Activated CD8-positive, alpha-beta T cell treated with anti-CD3 and anti-CD28 coated beads for 36 hours (primary cell): ENCODE measurements around the gene COL25A1. TPM values are rescaled to one million over a fixed set of nuclear protein-coding genes. Genes with fewer than 3 reads are reported as not detected.

ENCODE experiments used
- ATAC-seq: fragments of 200-7000 bp; cut with Tn5 transposase; one replicate; pipeline ENCODE4 v1.10.0; 2021; ENCODE audit warnings: mild to moderate bottlenecking, moderate library complexity
- CTCF ChIA-PET: fragments of 350-600 bp; sonication (Branson Sonifier 250); formaldehyde crosslinking; loops from one replicate; lab custom pipeline; 2021; ENCODE audit warnings: antibody characterized with exemption; lab: Charles Lee
- POLR2A ChIA-PET: fragments of 350-600 bp; sonication (Branson Sonifier 250); formaldehyde crosslinking; loops from one replicate; lab custom pipeline; 2021; ENCODE audit warnings: antibody characterized with exemption; lab: Charles Lee
- DNase-seq: peaks from one replicate; pipeline ENCODE4 v3.0.0-alpha.2; 2020
- H3K27ac Mint-ChIP-seq: one replicate; pipeline ENCODE4 v1.8.0; 2021; ENCODE audit warnings: mild to moderate bottlenecking, mixed read lengths
- H3K27me3 Mint-ChIP-seq: one replicate; pipeline ENCODE4 v1.8.0; 2021; ENCODE audit warnings: mixed read lengths
- H3K36me3 Mint-ChIP-seq: one replicate; pipeline ENCODE4 v1.8.0; 2021; ENCODE audit warnings: low read depth, mixed read lengths
- H3K4me1 Mint-ChIP-seq: one replicate; pipeline ENCODE4 v1.8.0; 2021; ENCODE audit warnings: low read depth, mixed read lengths
- H3K4me3 Mint-ChIP-seq: one replicate; pipeline ENCODE4 v1.8.0; 2021; ENCODE audit warnings: mild to moderate bottlenecking, moderate library complexity, mixed read lengths
- H3K9me3 Mint-ChIP-seq: one replicate; pipeline ENCODE4 v1.8.0; 2021; ENCODE audit warnings: mixed read lengths
- intact Hi-C: fragments of 100-400 bp; cut with micrococcal nuclease; formaldehyde crosslinking; loops from one replicate; pipeline ENCODE4 v1.10.0; 2022
- total RNA-seq, 2 experiments: library from RNA; stranded (reverse); gene quantifications; one replicate each; pipeline ENCODE4 v1.2.3, GENCODE V29; 2021
- TF ChIP-seq, protein P1 (sequence below): fragments of 200-600 bp; IDR thresholded peaks from one replicate; pipeline ENCODE4 v1.8.0; 2022; ENCODE audit warnings: antibody characterized with exemption, mild to moderate bottlenecking

Gene COL25A1
- total RNA-seq, 2 experiments from 2014 or later = not detected

DNA sequence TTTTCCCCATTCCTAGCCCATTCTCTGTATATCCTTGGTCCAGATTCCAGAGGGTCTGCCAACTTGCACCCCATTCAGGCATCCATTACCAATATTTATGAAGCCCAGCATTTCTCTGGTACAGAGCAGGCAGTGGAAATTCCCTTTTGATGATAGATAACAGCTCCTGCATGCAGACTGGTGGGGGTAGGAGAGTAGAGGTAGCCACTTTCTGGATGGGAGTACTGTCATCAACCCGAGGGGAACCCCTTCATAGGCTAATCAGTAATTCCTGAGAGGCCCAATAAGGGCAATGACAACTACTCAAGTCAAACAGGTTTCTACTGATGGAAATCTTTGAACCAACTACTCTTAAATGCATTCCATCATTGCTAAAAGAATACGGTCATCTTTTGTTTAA lies 63.7 kb downstream of the COL25A1 start:
- intact Hi-C loops = no loop called here
- Mint-ChIP-seq H3K36me3 (no peaks in the 10 kb centered on the region), H3K27me3 (peaks cover 4% of the 10 kb centered on the region), H3K4me3 (no peak overlapping the region), H3K27ac (no peak overlapping the region), H3K4me1 (no peaks in the 10 kb centered on the region), H3K9me3 (no peaks in the 10 kb centered on the region)
- ChIA-PET CTCF (no interaction called here), POLR2A (no interaction called here)
- TF ChIP-seq, protein P1, sequence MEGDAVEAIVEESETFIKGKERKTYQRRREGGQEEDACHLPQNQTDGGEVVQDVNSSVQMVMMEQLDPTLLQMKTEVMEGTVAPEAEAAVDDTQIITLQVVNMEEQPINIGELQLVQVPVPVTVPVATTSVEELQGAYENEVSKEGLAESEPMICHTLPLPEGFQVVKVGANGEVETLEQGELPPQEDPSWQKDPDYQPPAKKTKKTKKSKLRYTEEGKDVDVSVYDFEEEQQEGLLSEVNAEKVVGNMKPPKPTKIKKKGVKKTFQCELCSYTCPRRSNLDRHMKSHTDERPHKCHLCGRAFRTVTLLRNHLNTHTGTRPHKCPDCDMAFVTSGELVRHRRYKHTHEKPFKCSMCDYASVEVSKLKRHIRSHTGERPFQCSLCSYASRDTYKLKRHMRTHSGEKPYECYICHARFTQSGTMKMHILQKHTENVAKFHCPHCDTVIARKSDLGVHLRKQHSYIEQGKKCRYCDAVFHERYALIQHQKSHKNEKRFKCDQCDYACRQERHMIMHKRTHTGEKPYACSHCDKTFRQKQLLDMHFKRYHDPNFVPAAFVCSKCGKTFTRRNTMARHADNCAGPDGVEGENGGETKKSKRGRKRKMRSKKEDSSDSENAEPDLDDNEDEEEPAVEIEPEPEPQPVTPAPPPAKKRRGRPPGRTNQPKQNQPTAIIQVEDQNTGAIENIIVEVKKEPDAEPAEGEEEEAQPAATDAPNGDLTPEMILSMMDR = no peak
- DNase-seq (no peak), ATAC-seq (no peak)

DNA sequence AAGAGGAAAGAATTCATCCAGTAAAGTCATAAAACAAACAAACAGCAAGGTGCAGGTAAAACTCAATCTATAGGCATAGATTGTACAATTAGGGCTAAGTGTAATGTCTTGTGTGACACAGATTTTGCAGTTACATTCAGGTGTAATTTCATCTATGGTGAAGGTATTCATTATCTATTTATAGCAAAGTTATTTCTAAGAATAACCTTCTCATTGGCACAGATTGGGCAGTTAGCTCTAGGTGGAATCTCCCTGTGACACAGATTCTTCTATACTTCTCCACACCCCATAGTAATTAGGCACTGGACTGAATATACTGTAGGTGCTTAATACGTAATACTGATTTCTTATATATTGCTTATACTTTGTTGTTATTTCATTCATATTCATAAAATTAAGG lies 66.8 kb downstream of the COL25A1 start:
- Mint-ChIP-seq H3K4me1 (no peaks in the 10 kb centered on the region), H3K36me3 (no peaks in the 10 kb centered on the region), H3K27me3 (peaks cover 2% of the 10 kb centered on the region), H3K4me3 (no peak overlapping the region), H3K9me3 (no peaks in the 10 kb centered on the region), H3K27ac (no peak overlapping the region)
- POLR2A ChIA-PET = no interaction called here
- CTCF ChIA-PET = interaction anchor here (0.9 kb wide), 1 partner anchor 11 kb away, joined by 3 read pairs; no protein-coding TSS in a partner anchor
- ATAC-seq = no peak
- intact Hi-C loops = no loop called here
- TF ChIP-seq, protein P1 = no peak
- DNase-seq = no peak

DNA sequence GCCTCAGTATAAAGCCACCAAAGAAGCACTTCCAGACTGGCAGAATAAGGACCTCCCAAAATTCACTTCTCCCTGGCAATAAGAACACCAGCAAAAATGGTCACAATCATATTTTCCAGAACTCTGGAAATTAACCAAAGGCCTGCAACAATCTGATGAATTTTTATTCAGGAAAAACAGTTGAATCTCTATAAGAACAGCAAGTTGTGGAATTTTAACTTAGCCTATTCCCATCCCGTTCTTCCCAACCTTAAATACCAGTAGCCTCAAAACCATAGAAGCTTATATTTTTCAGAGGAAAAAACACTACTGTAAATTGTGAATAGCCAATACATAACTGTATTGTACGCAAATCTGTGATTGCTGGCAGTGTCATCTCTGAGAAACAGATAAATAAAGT lies 67.9 kb downstream of the COL25A1 start:
- Mint-ChIP-seq H3K27me3 (no peaks in the 10 kb centered on the region), H3K4me1 (no peaks in the 10 kb centered on the region), H3K4me3 (no peak overlapping the region), H3K9me3 (no peaks in the 10 kb centered on the region), H3K36me3 (no peaks in the 10 kb centered on the region), H3K27ac (no peak overlapping the region)
- TF ChIP-seq, protein P1 = no peak
- ChIA-PET POLR2A (no interaction called here), CTCF (no interaction called here)
- no peak for DNase-seq
- intact Hi-C loops = no loop called here
- ATAC-seq = no peak

DNA sequence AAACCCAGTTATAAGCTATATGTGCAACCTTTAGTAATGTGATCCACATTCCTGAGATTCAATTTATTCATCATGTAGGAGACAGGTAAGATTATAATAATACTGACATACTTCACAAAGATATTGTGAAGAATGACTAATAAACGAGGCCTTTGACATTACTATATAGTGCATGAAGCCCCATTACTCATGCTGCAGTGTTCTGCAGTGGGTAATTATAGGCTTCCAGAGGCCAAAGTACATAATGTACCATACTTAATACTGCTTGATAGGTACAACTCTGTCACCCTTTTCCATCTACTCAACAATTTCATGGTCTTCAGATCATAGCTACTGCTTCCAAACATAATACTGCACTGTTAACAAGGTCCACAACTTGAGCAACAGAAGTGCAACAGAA lies 68.9 kb downstream of the COL25A1 start:
- no peaks in the 10 kb centered on the region for H3K36me3 Mint-ChIP-seq
- no peaks in the 10 kb centered on the region for H3K9me3 Mint-ChIP-seq
- ChIA-PET CTCF (no interaction called here), POLR2A (no interaction called here)
- no peak for DNase-seq
- H3K4me1 Mint-ChIP-seq = no peaks in the 10 kb centered on the region
- no peak for ATAC-seq
- intact Hi-C loops = no loop called here
- H3K27me3 Mint-ChIP-seq = no peaks in the 10 kb centered on the region
- no peak overlapping the region for H3K4me3 Mint-ChIP-seq
- TF ChIP-seq, protein P1 = no peak
- no peak overlapping the region for H3K27ac Mint-ChIP-seq

DNA sequence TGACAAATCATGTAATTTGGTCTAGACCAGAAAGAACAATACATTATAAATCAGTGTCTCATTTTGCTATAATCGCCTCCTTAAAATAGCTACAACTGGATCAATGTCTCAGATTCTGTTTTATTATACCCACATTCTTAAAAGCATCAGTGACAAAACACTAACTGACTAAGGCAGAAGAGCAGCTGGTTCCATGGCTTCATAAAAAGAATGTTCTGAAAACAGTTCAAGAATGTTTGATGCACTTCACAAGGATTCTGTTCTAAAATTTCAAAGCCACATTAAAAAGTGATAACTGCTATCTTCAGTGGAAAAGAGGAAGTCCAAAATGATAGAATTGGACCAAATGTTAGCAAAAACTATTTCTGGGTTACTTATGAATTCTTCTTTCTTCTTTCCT lies 69.8 kb downstream of the COL25A1 start:
- Mint-ChIP-seq H3K4me1 (no peaks in the 10 kb centered on the region), H3K4me3 (no peak overlapping the region), H3K9me3 (no peaks in the 10 kb centered on the region), H3K27me3 (no peaks in the 10 kb centered on the region), H3K36me3 (no peaks in the 10 kb centered on the region), H3K27ac (no peak overlapping the region)
- no peak for ATAC-seq
- CTCF ChIA-PET = interaction anchor here (0.9 kb wide), 1 partner anchor 9 kb away, joined by 3 read pairs; no protein-coding TSS in a partner anchor
- DNase-seq = no peak
- intact Hi-C loops = no loop called here
- TF ChIP-seq, protein P1 = no peak
- POLR2A ChIA-PET = no interaction called here
